GM18951 (cell line): Measurements from ENCODE around the gene FMO2.

Experiments
- POLR2A ChIP-seq: IDR thresholded peaks from 4 replicates; pipeline ENCODE4 v1.6.1; 2011; ENCODE audit warnings: mild to moderate bottlenecking; ENCODE audit not compliant: insufficient read length, insufficient read depth; ENCODE audit errors: extremely low read depth
- in situ Hi-C: fragments of 300-500 bp; cut with MboI; formaldehyde crosslinking; loops from one replicate; pipeline ENCODE4 v1.12.0; 2022; ENCODE audit warnings: low sequenced_read_pairs, mixed read lengths, inconsistent platforms; ENCODE audit not compliant: unreplicated experiment

FMO2 gene

GRCh38 chr1:171185091-171185490, at the start of gene FMO2:
TSS of gene FMO2 (plus strand) at chr1:171185300. CDS start at chr1:171185714, 414 bp downstream.
- TF ChIP-seq POLR2A, result no peak
- in situ Hi-C loops, result no loop called here

- no peak for TF ChIP-seq POLR2A
- in situ Hi-C loops, result no loop called here
These were observed 47.5 kb upstream of the FMO2 start for GRCh38 chr1:171137580-171137979.

- in situ Hi-C loops, result no loop called here
- no peak for TF ChIP-seq POLR2A
These were observed 46.1 kb upstream of the FMO2 start for GRCh38 chr1:171138980-171139379.

- no peak for TF ChIP-seq POLR2A
- in situ Hi-C loops, result no loop called here
These were observed 45.2 kb upstream of the FMO2 start for GRCh38 chr1:171139890-171140289.

GRCh38 chr1:171140401-171140800, 44.7 kb upstream of the FMO2 start:
- no peak for TF ChIP-seq POLR2A
- in situ Hi-C loops, result no loop called here

- in situ Hi-C loops, result no loop called here
- TF ChIP-seq POLR2A, result no peak
These were observed 44.0 kb upstream of the FMO2 start for GRCh38 chr1:171140956-171141687.

GRCh38 chr1:171141688-171142415, 43.2 kb upstream of the FMO2 start:
- in situ Hi-C loops, result no loop called here
- TF ChIP-seq POLR2A, result no peak

- in situ Hi-C loops, result no loop called here
- no peak for TF ChIP-seq POLR2A
These were observed 42.4 kb upstream of the FMO2 start for GRCh38 chr1:171142416-171143385.

GRCh38 chr1:171150156-171150555, 34.9 kb upstream of the FMO2 start:
- in situ Hi-C loops, result no loop called here

GRCh38 chr1:171152549-171152948, 32.6 kb upstream of the FMO2 start:
- in situ Hi-C loops, result no loop called here
- no peak for TF ChIP-seq POLR2A

More at GRCh38 chr1:171150156-171150555, 34.9 kb upstream of the FMO2 start:
- TF ChIP-seq POLR2A, result no peak

GRCh38 chr1:171155484-171155883, 29.6 kb upstream of the FMO2 start:
- in situ Hi-C loops, result no loop called here
- TF ChIP-seq POLR2A, result no peak

GRCh38 chr1:171158096-171158495, 27.0 kb upstream of the FMO2 start:
- in situ Hi-C loops, result no loop called here
- no peak for TF ChIP-seq POLR2A

- TF ChIP-seq POLR2A, result no peak
- in situ Hi-C loops, result no loop called here
These were observed 26.5 kb upstream of the FMO2 start for GRCh38 chr1:171158551-171158950.

- no peak for TF ChIP-seq POLR2A
- in situ Hi-C loops, result no loop called here
These were observed 26.0 kb upstream of the FMO2 start for GRCh38 chr1:171159148-171159547.
